GM18502 (cell line): ENCODE results near the gene TLR1.
A peak's percentile ranks its signal among the peaks of the same experiment; 100 is the strongest.
"Not testable (repeated sequence)": the region's sequence is repeated elsewhere in the genome, so short reads cannot be mapped to it uniquely, and the experiment has no call there.

Experiments
- ATAC-seq: cut with Tn5 transposase; IDR thresholded peaks from one replicate; pipeline ENCODE4 v1.9.1; 2021; ENCODE audit warnings: mild to moderate bottlenecking; ENCODE audit not compliant: unreplicated experiment, poor library complexity

Gene TLR1

GRCh38 chr4:38806251-38806650 is 1.7 kb upstream of the TLR1 start:
- ATAC-seq = not testable (repeated sequence)

GRCh38 chr4:38805530-38806145 is 1.0 kb upstream of the TLR1 start:
- ATAC-seq = peak; percentile 86

- peak; percentile 66 for ATAC-seq
These were observed 548 bp downstream of the TLR1 start for GRCh38 chr4:38803833-38804653.

GRCh38 chr4:38802561-38803355 is 1.8 kb downstream of the TLR1 start:
- ATAC-seq = no peak

- no peak for ATAC-seq
These were observed 3.6 kb downstream of the TLR1 start for GRCh38 chr4:38800961-38801450.

GRCh38 chr4:38800366-38800765 is 4.2 kb downstream of the TLR1 start:
- no peak for ATAC-seq

- no peak for ATAC-seq
These were observed 9.5 kb downstream of the TLR1 start for GRCh38 chr4:38795087-38795486.

- no peak for ATAC-seq
These were observed 10.5 kb downstream of the TLR1 start for GRCh38 chr4:38794051-38794450.

- no peak for ATAC-seq
These were observed 13.6 kb downstream of the TLR1 start for GRCh38 chr4:38791010-38791409.

GRCh38 chr4:38788317-38788716 is 16.3 kb downstream of the TLR1 start:
- ATAC-seq = no peak

- no peak for ATAC-seq
These were observed 16.9 kb downstream of the TLR1 start for GRCh38 chr4:38787693-38788092.

- peak; percentile 76 for ATAC-seq
These were observed 18.6 kb downstream of the TLR1 start for GRCh38 chr4:38785901-38786402.

- no peak for ATAC-seq
These were observed 19.4 kb downstream of the TLR1 start for GRCh38 chr4:38785041-38785790.

GRCh38 chr4:38784141-38784540 is 20.4 kb downstream of the TLR1 start:
- no peak for ATAC-seq

- ATAC-seq = no peak
These were observed 21.5 kb downstream of the TLR1 start for GRCh38 chr4:38783109-38783460.

GRCh38 chr4:38782452-38783108 is 22.0 kb downstream of the TLR1 start, which contains the start of gene TLR10:
TLR10 (minus strand) TSS chr4:38782990; CDS start chr4:38775590, 7,400 bp downstream.
- ATAC-seq = peak; percentile 53

GRCh38 chr4:38781854-38782261 is 22.7 kb downstream of the TLR1 start:
- ATAC-seq = peak; percentile 33

GRCh38 chr4:38780833-38781484 is 23.6 kb downstream of the TLR1 start:
- ATAC-seq = no peak

- no peak for ATAC-seq
These were observed 24.8 kb downstream of the TLR1 start for GRCh38 chr4:38779790-38780189.
